Sigmoid colon (tissue), 4 donors: ENCODE results near the gene SIRT6.

Experiments used
- EP300 ChIP-seq, 4 donors: sonication (generic); formaldehyde crosslinking; IDR thresholded peaks; one replicate each; pipeline ENCODE4 v1.6.1; 2017; ENCODE audit warnings: antibody characterized with exemption in 4 of 4
- POLR2A ChIP-seq, 2 donors: fragments of 450-650 bp; IDR thresholded peaks; one replicate each; pipeline ENCODE4 v1.6.1; 2016; ENCODE audit warnings: antibody characterized with exemption in 2 of 2, mild to moderate bottlenecking in 2 of 2, moderate library complexity in 2 of 2
- POLR2AphosphoS5 ChIP-seq, 4 donors: sonication (generic); formaldehyde crosslinking; IDR thresholded peaks; one replicate each; pipeline ENCODE4 v1.6.1; 2017; ENCODE audit warnings: antibody characterized with exemption in 4 of 4
- TF ChIP-seq, protein P1 (sequence below), 4 experiments: fragments of 450-650 bp in 3 of 4; fragments of 200-600 bp in 1 of 4; IDR thresholded peaks; one replicate each; pipeline ENCODE4 v1.5.1; 2016 to 2019; ENCODE audit warnings: antibody characterized with exemption in 4 of 4, mild to moderate bottlenecking in 3 of 4, moderate library complexity in 2 of 4

DNA sequence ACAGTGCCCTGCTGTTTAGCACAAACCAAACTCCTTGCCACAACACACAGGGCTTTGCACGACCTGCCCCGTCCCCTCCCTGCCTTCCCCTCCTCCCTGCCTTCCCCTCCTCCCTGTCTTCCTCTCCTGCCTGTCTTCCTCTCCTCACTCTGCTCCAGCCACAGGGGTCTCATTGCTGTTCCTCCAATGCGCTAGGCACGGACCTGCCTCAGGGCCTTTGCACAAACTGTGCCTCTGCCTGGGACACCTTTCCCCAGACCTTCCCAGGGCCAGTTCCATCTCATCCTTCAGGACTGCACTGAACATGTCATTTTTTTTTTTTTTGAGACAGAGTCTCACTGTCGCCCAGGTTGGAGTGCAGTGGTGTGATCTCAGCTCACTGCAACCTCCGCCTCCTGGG lies 30.7 kb downstream of the SIRT6 start:
- no peak for TF ChIP-seq EP300 (IDR thresholded peaks at IDR 0.05)
- TF ChIP-seq, protein P1, sequence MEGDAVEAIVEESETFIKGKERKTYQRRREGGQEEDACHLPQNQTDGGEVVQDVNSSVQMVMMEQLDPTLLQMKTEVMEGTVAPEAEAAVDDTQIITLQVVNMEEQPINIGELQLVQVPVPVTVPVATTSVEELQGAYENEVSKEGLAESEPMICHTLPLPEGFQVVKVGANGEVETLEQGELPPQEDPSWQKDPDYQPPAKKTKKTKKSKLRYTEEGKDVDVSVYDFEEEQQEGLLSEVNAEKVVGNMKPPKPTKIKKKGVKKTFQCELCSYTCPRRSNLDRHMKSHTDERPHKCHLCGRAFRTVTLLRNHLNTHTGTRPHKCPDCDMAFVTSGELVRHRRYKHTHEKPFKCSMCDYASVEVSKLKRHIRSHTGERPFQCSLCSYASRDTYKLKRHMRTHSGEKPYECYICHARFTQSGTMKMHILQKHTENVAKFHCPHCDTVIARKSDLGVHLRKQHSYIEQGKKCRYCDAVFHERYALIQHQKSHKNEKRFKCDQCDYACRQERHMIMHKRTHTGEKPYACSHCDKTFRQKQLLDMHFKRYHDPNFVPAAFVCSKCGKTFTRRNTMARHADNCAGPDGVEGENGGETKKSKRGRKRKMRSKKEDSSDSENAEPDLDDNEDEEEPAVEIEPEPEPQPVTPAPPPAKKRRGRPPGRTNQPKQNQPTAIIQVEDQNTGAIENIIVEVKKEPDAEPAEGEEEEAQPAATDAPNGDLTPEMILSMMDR (IDR thresholded peaks at IDR 0.05): no peak
- no peak for TF ChIP-seq POLR2A (IDR thresholded peaks at IDR 0.05)
- TF ChIP-seq POLR2AphosphoS5 (IDR thresholded peaks at IDR 0.05): no peak
